Retina (tissue), 1 donor: ENCODE results near the gene GPX4.

Experiments used
- DNase-seq: peaks from one replicate; pipeline ENCODE4 v3.0.0-alpha.2; 2016

GPX4 gene

DNA sequence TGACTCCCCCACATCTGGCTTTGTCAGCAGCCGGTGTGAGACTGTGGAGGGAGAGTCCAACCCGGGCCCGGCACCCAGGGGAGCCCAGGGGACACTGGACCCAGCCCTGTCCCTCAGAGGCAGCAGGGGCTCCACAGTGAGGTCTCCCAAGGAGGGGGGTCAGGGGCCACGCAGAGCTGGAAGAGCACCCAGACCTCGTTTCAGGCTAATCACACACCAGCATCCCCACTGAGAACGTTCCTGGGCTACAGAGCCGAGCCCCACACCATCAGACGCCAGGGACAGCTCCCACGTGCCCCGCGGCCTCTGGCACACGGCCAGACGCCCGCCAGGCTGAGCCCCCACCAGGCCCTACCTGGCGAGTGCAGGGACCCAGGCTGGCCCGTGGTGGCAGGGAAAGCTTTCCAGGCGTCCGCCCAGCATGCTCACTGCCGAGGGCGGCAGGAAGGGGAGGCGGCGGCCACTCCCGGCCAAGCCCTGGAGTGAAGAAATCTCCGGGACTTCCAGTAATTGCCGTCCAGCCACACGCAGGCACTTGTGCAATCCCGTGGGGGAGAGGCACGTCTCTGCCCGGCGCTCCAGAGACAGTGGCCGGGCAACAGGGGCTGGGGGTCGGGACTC lies 51.0 kb downstream of the GPX4 start:
- no peak for DNase-seq

DNA sequence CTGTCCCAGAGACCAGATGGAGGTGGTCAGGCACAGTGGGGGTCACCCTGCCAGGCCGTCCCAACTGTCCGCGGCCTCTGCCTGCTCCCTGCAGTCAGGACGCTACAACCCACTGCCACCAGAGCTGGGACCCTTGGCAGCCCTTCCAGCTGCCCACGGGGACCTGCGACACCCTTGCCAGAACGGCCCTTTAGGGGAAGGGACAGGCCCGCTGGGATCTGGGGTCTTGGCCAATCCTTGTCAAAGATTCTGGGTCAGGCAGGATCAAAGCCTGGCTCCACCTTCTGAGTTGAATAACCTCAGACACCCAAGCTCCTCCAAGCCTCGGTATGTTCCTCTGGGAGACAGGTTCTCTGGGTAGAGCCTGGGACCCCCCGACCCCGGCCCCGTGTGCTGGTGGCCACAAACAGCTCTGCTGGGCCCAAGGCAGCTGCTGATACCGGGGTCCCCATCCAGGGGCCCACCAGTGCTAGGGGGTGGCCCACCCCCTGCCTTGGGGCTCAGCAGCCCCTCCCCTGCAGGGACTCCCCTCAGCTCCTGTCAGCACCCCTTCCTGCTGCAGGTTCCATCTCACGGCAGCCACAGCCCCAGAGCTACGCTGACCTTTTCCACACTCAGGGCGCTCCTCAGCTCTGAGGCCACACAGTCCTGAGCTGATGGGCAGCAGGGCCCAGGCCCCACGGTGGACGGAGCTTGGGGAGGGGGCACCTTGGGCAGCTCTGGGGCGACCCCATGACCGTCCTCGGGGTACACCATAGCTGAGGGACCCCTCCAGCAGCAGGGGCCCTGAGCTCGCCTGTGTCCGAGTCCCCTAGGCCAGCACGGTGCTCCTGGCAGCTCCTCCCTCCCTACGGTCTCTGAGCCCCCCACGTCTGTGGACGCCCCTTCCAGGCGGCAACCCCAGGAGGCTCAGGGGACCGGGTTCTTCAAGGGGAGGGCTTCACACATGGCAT lies 51.8 kb downstream of the GPX4 start:
- no peak for DNase-seq
